Measurements from ENCODE around the gene PRRT1. TPM values are rescaled to one million over a fixed set of nuclear protein-coding genes. Genes with fewer than 3 reads are reported as not detected.
A peak's percentile ranks its signal among the peaks of the same experiment; 100 is the strongest.

The PRRT1 gene
- total and polyA plus RNA-seq, 2 experiments from 2014 or later = 1.2 to 2.1 TPM

- H3K27me3 ChIP-seq (replicated peaks; ENCODE audit: insufficient read depth) = no peaks in the 10 kb centered on the region
- no peaks in the 10 kb centered on the region for H4K20me1 ChIP-seq (ENCODE audit: insufficient read depth)
- TF ChIP-seq EZH2 (IDR thresholded peaks at IDR 0.05; ENCODE audit: insufficient read depth, poor library complexity, severe bottlenecking) = no peak
- no peak for TF ChIP-seq EZH2phosphoT487 (IDR thresholded peaks at IDR 0.05; ENCODE audit: insufficient read depth, low read depth)
- H3K4me3 ChIP-seq = peak overlapping the region; percentile 92
- H3K9me2 ChIP-seq (ENCODE audit: insufficient read depth) = no peaks in the 10 kb centered on the region
- 0 to 3% methylated on average over 1 to 2 of the region's 2 CpGs for WGBS, 2 experiments (ENCODE audit: low coverage in 1 of 2, low lambda C conversion rate in 2 of 2, missing lambda C conversion rate in 2 of 2)
- peaks cover 13% of the 10 kb centered on the region for H3F3A ChIP-seq (ENCODE audit: insufficient read depth)
- H3K9ac ChIP-seq = peak overlapping the region; percentile 96
- H2AFZ ChIP-seq = peak overlapping the region; percentile 83
- peak overlapping the region; percentile 75 for H3K4me2 ChIP-seq (ENCODE audit: unreplicated experiment)
- H3K4me1 ChIP-seq (ENCODE audit: insufficient read depth) = peaks cover 18% of the 10 kb centered on the region
- DNase-seq = peak; percentile 18
- H3K79me2 ChIP-seq (ENCODE audit: insufficient read depth) = peaks cover 66% of the 10 kb centered on the region
- no peaks in the 10 kb centered on the region for H3K36me3 ChIP-seq (ENCODE audit: low read depth)
- in situ Hi-C loops (cut with MboI) = no loop called here
- H3K27ac ChIP-seq = no peak overlapping the region
- no peaks in the 10 kb centered on the region for H3K9me3 ChIP-seq (ENCODE audit: low read depth)
These were observed 23.6 kb upstream of the PRRT1 start for GRCh38 chr6:32175322-32175710.

GRCh38 chr6:32174416-32174815 is 22.7 kb upstream of the PRRT1 start:
- no peaks in the 10 kb centered on the region for H3K9me2 ChIP-seq (ENCODE audit: insufficient read depth)
- no peaks in the 10 kb centered on the region for H4K20me1 ChIP-seq (ENCODE audit: insufficient read depth)
- DNase-seq = no peak
- H2AFZ ChIP-seq = no peak overlapping the region
- whole genome bisulfite sequencing, 2 experiments (ENCODE audit: low coverage in 1 of 2, low lambda C conversion rate in 2 of 2, missing lambda C conversion rate in 2 of 2) = 81 to 88% methylated on average over 1 of the region's 1 CpG
- no peaks in the 10 kb centered on the region for H3K27me3 ChIP-seq (replicated peaks; ENCODE audit: insufficient read depth)
- peak overlapping the region; percentile 92 for H3K4me3 ChIP-seq
- TF ChIP-seq EZH2 (IDR thresholded peaks at IDR 0.05; ENCODE audit: insufficient read depth, poor library complexity, severe bottlenecking) (no peak), EZH2phosphoT487 (IDR thresholded peaks at IDR 0.05; ENCODE audit: insufficient read depth, low read depth) (no peak)
- no peak overlapping the region for H3K27ac ChIP-seq
- peak overlapping the region; percentile 75 for H3K4me2 ChIP-seq (ENCODE audit: unreplicated experiment)
- peaks cover 18% of the 10 kb centered on the region for H3K4me1 ChIP-seq (ENCODE audit: insufficient read depth)
- peaks cover 62% of the 10 kb centered on the region for H3K79me2 ChIP-seq (ENCODE audit: insufficient read depth)
- H3K9me3 ChIP-seq (ENCODE audit: low read depth) = no peaks in the 10 kb centered on the region
- H3K9ac ChIP-seq = no peak overlapping the region
- in situ Hi-C loops (cut with MboI) = no loop called here
- peaks cover 13% of the 10 kb centered on the region for H3F3A ChIP-seq (ENCODE audit: insufficient read depth)
- no peaks in the 10 kb centered on the region for H3K36me3 ChIP-seq (ENCODE audit: low read depth)

- in situ Hi-C loops (cut with MboI) = no loop called here
- Histone ChIP-seq H3K79me2 (ENCODE audit: insufficient read depth) (peaks cover 53% of the 10 kb centered on the region), H3K9ac (no peak overlapping the region), H3K36me3 (ENCODE audit: low read depth) (peaks cover 6% of the 10 kb centered on the region; the same call in 1 of the 2 replicates), H3K27me3 (replicated peaks; ENCODE audit: insufficient read depth) (no peaks in the 10 kb centered on the region), H2AFZ (no peak overlapping the region), H3K4me2 (ENCODE audit: unreplicated experiment) (no peak overlapping the region), H3K9me3 (ENCODE audit: low read depth) (no peaks in the 10 kb centered on the region), H3K4me3 (no peak overlapping the region), H3K9me2 (ENCODE audit: insufficient read depth) (no peaks in the 10 kb centered on the region), H3K27ac (no peak overlapping the region), H3K4me1 (ENCODE audit: insufficient read depth) (peaks cover 27% of the 10 kb centered on the region), H3F3A (ENCODE audit: insufficient read depth) (peaks cover 13% of the 10 kb centered on the region), H4K20me1 (ENCODE audit: insufficient read depth) (no peaks in the 10 kb centered on the region)
- 69 to 72% methylated on average over 4 of the region's 4 CpGs for WGBS, 2 experiments (ENCODE audit: low coverage in 1 of 2, low lambda C conversion rate in 2 of 2, missing lambda C conversion rate in 2 of 2)
- TF ChIP-seq EZH2phosphoT487 (IDR thresholded peaks at IDR 0.05; ENCODE audit: insufficient read depth, low read depth) = no peak
- TF ChIP-seq EZH2 (IDR thresholded peaks at IDR 0.05; ENCODE audit: insufficient read depth, poor library complexity, severe bottlenecking) = no peak
- DNase-seq = no peak
These were observed 21.4 kb upstream of the PRRT1 start for GRCh38 chr6:32173051-32173727.

- H3K4me1 ChIP-seq (ENCODE audit: insufficient read depth) = peaks cover 19% of the 10 kb centered on the region
- WGBS, 2 experiments (ENCODE audit: low coverage in 1 of 2, low lambda C conversion rate in 2 of 2, missing lambda C conversion rate in 2 of 2) = 92 to 97% methylated on average over 6 of the region's 6 CpGs
- H3K4me3 ChIP-seq = no peak overlapping the region
These were observed 19.5 kb upstream of the PRRT1 start for GRCh38 chr6:32171234-32171633.

More at GRCh38 chr6:32171234-32171633, 19.5 kb upstream of the PRRT1 start:
- H3K27ac ChIP-seq = no peak overlapping the region
- H3K9me3 ChIP-seq (ENCODE audit: low read depth) = no peaks in the 10 kb centered on the region
- no peak overlapping the region for H2AFZ ChIP-seq
- H4K20me1 ChIP-seq (ENCODE audit: insufficient read depth) = no peaks in the 10 kb centered on the region
- H3K36me3 ChIP-seq (ENCODE audit: low read depth) = peaks cover 6% of the 10 kb centered on the region; the same call in 1 of the 2 replicates
- peaks cover 53% of the 10 kb centered on the region for H3K79me2 ChIP-seq (ENCODE audit: insufficient read depth)
- H3F3A ChIP-seq (ENCODE audit: insufficient read depth) = peaks cover 1% of the 10 kb centered on the region
- H3K9ac ChIP-seq = no peak overlapping the region
- in situ Hi-C loops (cut with MboI) = no loop called here
- no peaks in the 10 kb centered on the region for H3K27me3 ChIP-seq (replicated peaks; ENCODE audit: insufficient read depth)
- DNase-seq = no peak
- TF ChIP-seq EZH2phosphoT487 (IDR thresholded peaks at IDR 0.05; ENCODE audit: insufficient read depth, low read depth) = no peak
- TF ChIP-seq EZH2 (IDR thresholded peaks at IDR 0.05; ENCODE audit: insufficient read depth, poor library complexity, severe bottlenecking) = no peak
- H3K9me2 ChIP-seq (ENCODE audit: insufficient read depth) = no peaks in the 10 kb centered on the region
- no peak overlapping the region for H3K4me2 ChIP-seq (ENCODE audit: unreplicated experiment)
